Bronchial smooth muscle cell (primary cell): ENCODE measurements around the gene KCTD10. TPM values are rescaled to one million over a fixed set of nuclear protein-coding genes. Genes with fewer than 3 reads are reported as not detected.

Experiments
- total RNA-seq: library from RNA; depleted of rRNA; stranded (reverse); fragments of >200 nt; gene quantifications from 2 replicates; pipeline ENCODE4 v1.2.1, GENCODE V29; 2014

Gene KCTD10
- total RNA-seq, result 52.8 and 55.6 TPM in 2 replicates

GRCh38 chr12:109477185-109477962 lies at the start of gene KCTD10, which contains the start of gene UBE3B:
Gene KCTD10 (minus strand): TSS chr12:109477300. CDS start chr12:109477262, 38 bp downstream.
Gene UBE3B (plus strand): TSS chr12:109477634. CDS start chr12:109483552, 5,918 bp downstream.

Other genes starting within 250 kb of the KCTD10 start
- gene FOXN4, start 168.0 kb downstream of the KCTD10 start, total RNA-seq, result not detected in 2 replicates
- gene MYO1H, start 129.4 kb downstream of the KCTD10 start, total RNA-seq, result not detected in 2 replicates
- 25.2 and 27.4 TPM in 2 replicates for gene UBE3B, start 334 bp upstream of the KCTD10 start, total RNA-seq
- 25.6 and 30.3 TPM in 2 replicates for gene MMAB, start 96.2 kb upstream of the KCTD10 start, total RNA-seq
- gene MVK, start 96.5 kb upstream of the KCTD10 start, total RNA-seq, result 8.5 and 12.6 TPM in 2 replicates
- under 0.01 and 0.09 TPM in 2 replicates for gene FAM222A, start 236.5 kb upstream of the KCTD10 start, total RNA-seq